H9 (cell line): ENCODE data around the gene NHERF1. TPM values are rescaled to one million over a fixed set of nuclear protein-coding genes. Genes with fewer than 3 reads are reported as not detected.

ENCODE experiments used
- DNase-seq: peaks from one replicate; pipeline ENCODE4 v3.0.0-alpha.2; 2017
- H2AFZ ChIP-seq: one replicate; pipeline ENCODE4 v1.6.1; 2013; ENCODE audit warnings: mild to moderate bottlenecking, low read length, control low read depth, moderate library complexity
- H2AK5ac ChIP-seq: 2 replicates; pipeline ENCODE4 v1.6.1; 2013; ENCODE audit warnings: low read length, control low read depth, mixed read lengths; ENCODE audit not compliant: insufficient read length
- H2BK120ac ChIP-seq: one replicate; pipeline ENCODE4 v1.6.1; 2013; ENCODE audit warnings: low read depth, mild to moderate bottlenecking, low read length, control low read depth, inconsistent platforms; ENCODE audit not compliant: poor library complexity, severe bottlenecking
- H2BK12ac ChIP-seq: 2 replicates; pipeline ENCODE4 v1.6.1; 2013; ENCODE audit warnings: low read length, control low read depth, mixed read lengths, low read depth; ENCODE audit not compliant: insufficient read length
- H2BK15ac ChIP-seq: 2 replicates; pipeline ENCODE4 v1.6.1; 2013; ENCODE audit warnings: low read depth, low read length, control low read depth
- H2BK20ac ChIP-seq: one replicate; pipeline ENCODE4 v1.6.1; 2013; ENCODE audit warnings: low read depth, mild to moderate bottlenecking, low read length, control low read depth, inconsistent platforms; ENCODE audit not compliant: poor library complexity, severe bottlenecking
- H2BK5ac ChIP-seq: 2 replicates; pipeline ENCODE4 v1.6.1; 2013; ENCODE audit warnings: low read length, control low read depth, mixed read lengths; ENCODE audit not compliant: insufficient read length
- H3K14ac ChIP-seq: 2 replicates; pipeline ENCODE4 v1.6.1; 2013; ENCODE audit warnings: low read length, control low read depth; ENCODE audit not compliant: insufficient read depth
- H3K18ac ChIP-seq: 2 replicates; pipeline ENCODE4 v1.6.1; 2013; ENCODE audit warnings: low read depth, mild to moderate bottlenecking, mixed read lengths, low read length, control low read depth; ENCODE audit not compliant: insufficient read length
- H3K23ac ChIP-seq: 2 replicates; pipeline ENCODE4 v1.6.1; 2013; ENCODE audit warnings: low read length, control low read depth, mixed read lengths, low read depth; ENCODE audit not compliant: insufficient read length
- H3K23me2 ChIP-seq: 2 replicates; pipeline ENCODE4 v1.6.1; 2013; ENCODE audit warnings: low read depth, mild to moderate bottlenecking, mixed read lengths, low read length, control low read depth; ENCODE audit not compliant: insufficient read length, poor library complexity, severe bottlenecking
- H3K27ac ChIP-seq: 2 replicates; pipeline ENCODE4 v1.5.1; 2013; ENCODE audit warnings: low read length, control low read depth, mixed read lengths, low read depth; ENCODE audit not compliant: insufficient read length
- H3K27me3 ChIP-seq: 2 replicates; pipeline ENCODE4 v1.6.1; 2013; ENCODE audit warnings: low read length, control low read depth, inconsistent platforms; ENCODE audit not compliant: insufficient read depth
- H3K4ac ChIP-seq: 2 replicates; pipeline ENCODE4 v1.6.1; 2013; ENCODE audit warnings: low read depth, mild to moderate bottlenecking, control low read depth, inconsistent platforms, low read length, moderate library complexity
- H3K4me1 ChIP-seq: 2 replicates; pipeline ENCODE4 v1.6.1; 2013; ENCODE audit warnings: low read length, control low read depth, inconsistent platforms; ENCODE audit not compliant: insufficient read depth
- H3K4me2 ChIP-seq: 2 replicates; pipeline ENCODE4 v1.6.1; 2013; ENCODE audit warnings: low read length, control low read depth, mixed read lengths; ENCODE audit not compliant: insufficient read length, insufficient read depth
- H3K56ac ChIP-seq: 2 replicates; pipeline ENCODE4 v1.6.1; 2013; ENCODE audit warnings: low read depth, mild to moderate bottlenecking, mixed read lengths, low read length, control low read depth; ENCODE audit not compliant: insufficient read length
- H3K79me1 ChIP-seq: 2 replicates; pipeline ENCODE4 v1.6.1; 2013; ENCODE audit warnings: low read depth, mild to moderate bottlenecking, moderate library complexity, low read length, control low read depth, inconsistent platforms; ENCODE audit not compliant: insufficient read depth, poor library complexity, severe bottlenecking
- H3K79me2 ChIP-seq: 2 replicates; pipeline ENCODE4 v1.6.1; 2013; ENCODE audit warnings: low read length, control low read depth, inconsistent platforms; ENCODE audit not compliant: insufficient read depth
- H3K9ac ChIP-seq: 2 replicates; pipeline ENCODE4 v1.6.1; 2013; ENCODE audit warnings: low read length, control low read depth, mixed read lengths; ENCODE audit not compliant: insufficient read length; ENCODE audit errors: extremely low read depth
- H3K9me3 ChIP-seq: one replicate; pipeline ENCODE4 v1.6.1; 2013; ENCODE audit warnings: low read depth, low read length, inconsistent platforms; ENCODE audit not compliant: control insufficient read depth
- H3T11ph ChIP-seq: one replicate; pipeline ENCODE4 v1.6.1; 2013; ENCODE audit warnings: mild to moderate bottlenecking, low read length, control low read depth, inconsistent platforms
- H4K20me1 ChIP-seq: one replicate; pipeline ENCODE4 v1.6.1; 2013; ENCODE audit not compliant: control insufficient read depth, insufficient read length, insufficient read depth
- H4K5ac ChIP-seq: 2 replicates; pipeline ENCODE4 v1.6.1; 2013; ENCODE audit warnings: low read depth, mild to moderate bottlenecking, mixed read lengths, low read length, control low read depth; ENCODE audit not compliant: insufficient read length
- H4K8ac ChIP-seq: replicated peaks from 2 replicates; pipeline ENCODE4 v1.6.1; 2013; ENCODE audit warnings: low read length, control low read depth, mixed read lengths, low read depth; ENCODE audit not compliant: insufficient read length
- H4K91ac ChIP-seq: 2 replicates; pipeline ENCODE4 v1.6.1; 2013; ENCODE audit warnings: low read depth, mild to moderate bottlenecking, moderate library complexity, mixed read lengths, low read length, control low read depth; ENCODE audit not compliant: insufficient read length
- H3K27ac Mint-ChIP-seq, 3 experiments: 2 replicates in 2 of 3; 3 replicates in 1 of 3; pipeline ENCODE4 v1.8.0; 2020 to 2021; ENCODE audit warnings: mixed read lengths in 3 of 3, mild to moderate bottlenecking in 1 of 3, moderate library complexity in 1 of 3
- H3K27me3 Mint-ChIP-seq: 2 replicates; pipeline ENCODE4 v1.8.0; 2021; ENCODE audit warnings: low read depth, mild to moderate bottlenecking, moderate library complexity, mixed read lengths
- H3K36me3 Mint-ChIP-seq, 3 experiments: 2 replicates in 2 of 3; 3 replicates in 1 of 3; pipeline ENCODE4 v1.8.0; 2020 to 2021; ENCODE audit warnings: low read depth in 3 of 3, mixed read lengths in 3 of 3; ENCODE audit not compliant: insufficient read depth in 1 of 3
- H3K4me1 Mint-ChIP-seq, 2 experiments: 2 replicates each; pipeline ENCODE4 v1.8.0; 2020; ENCODE audit warnings: mixed read lengths in 2 of 2
- H3K4me3 Mint-ChIP-seq, 2 experiments: 2 replicates in 1 of 2; 3 replicates in 1 of 2; pipeline ENCODE4 v1.8.0; 2020 to 2021; ENCODE audit warnings: mild to moderate bottlenecking in 2 of 2, mixed read lengths in 2 of 2, moderate library complexity in 1 of 2
- H3K9me3 Mint-ChIP-seq, 2 experiments: 2 replicates in 1 of 2; 3 replicates in 1 of 2; pipeline ENCODE4 v1.8.0; 2020; ENCODE audit warnings: mild to moderate bottlenecking in 2 of 2, mixed read lengths in 2 of 2, moderate library complexity in 1 of 2
- CTCF ChIP-seq: fragments of 200-600 bp; sonication (generic); conservative IDR thresholded peaks from 3 replicates; pipeline ENCODE4 v1.8.0; 2021; ENCODE audit warnings: antibody characterized with exemption, mild to moderate bottlenecking
- WGBS: extraction: QIAGEN DNeasy Blood & Tissue Kit; methylation state at CpG from one replicate; pipeline ENCODE4 v1.1.7; 2013; ENCODE audit warnings: missing lambda C conversion rate, low lambda C conversion rate, mixed read lengths; ENCODE audit not compliant: insufficient read length; ENCODE audit errors: extremely low coverage; 5-methylcytosine and 5-hydroxymethylcytosine counted together
- total RNA-seq: library from RNA; stranded (reverse); gene quantifications from 2 replicates; pipeline ENCODE4 v1.2.1, GENCODE V29; 2021

NHERF1 gene
- total RNA-seq, 1 experiment from 2014 or later, result 74.4 TPM

GRCh38 chr17:74796211-74796610 is 47.8 kb downstream of the NHERF1 start:
- Histone ChIP-seq H3K9ac (no peak overlapping the region), H2BK120ac (no peak overlapping the region), H3K79me1 (no peaks in the 10 kb centered on the region), H4K8ac (no peak overlapping the region), H3K9me3 (no peaks in the 10 kb centered on the region), H3K23ac (no peak overlapping the region), H4K5ac (no peak overlapping the region), H2BK5ac (no peak overlapping the region), H4K91ac (no peak overlapping the region), H3K27ac (no peak overlapping the region), H3K56ac (no peak overlapping the region), H3K23me2 (no peaks in the 10 kb centered on the region), H3K18ac (no peak overlapping the region), H3K4me2 (no peak overlapping the region), H2AFZ (no peak overlapping the region), H3K27me3 (no peaks in the 10 kb centered on the region), H2BK20ac (no peak overlapping the region), H4K20me1 (no peaks in the 10 kb centered on the region), H3T11ph (no peak overlapping the region), H3K79me2 (no peaks in the 10 kb centered on the region), H2BK12ac (no peak overlapping the region), H3K14ac (no peak overlapping the region), H3K4me1 (no peaks in the 10 kb centered on the region), H3K4ac (no peak overlapping the region), H2AK5ac (no peak overlapping the region), H2BK15ac (no peak overlapping the region)
- H3K4me3 Mint-ChIP-seq, result no peak overlapping the region
- no CpG with 5 or more reads among the region's 4 CpGs for WGBS
- TF ChIP-seq CTCF, result no peak
- no peaks in the 10 kb centered on the region; a peak in 1 of 4 replicates for H3K4me1 Mint-ChIP-seq
- no peak for DNase-seq
- peaks cover 9 to 54% (median 50%) of the 10 kb centered on the region in 3 experiments; a peak in 6 of 7 replicates for H3K36me3 Mint-ChIP-seq
- no peaks in the 10 kb centered on the region for H3K9me3 Mint-ChIP-seq
- no peak overlapping the region for H3K27ac Mint-ChIP-seq
- no peaks in the 10 kb centered on the region for H3K27me3 Mint-ChIP-seq
